SK-MEL-5 (cell line): ENCODE measurements around the gene HEXD. TPM values are rescaled to one million over a fixed set of nuclear protein-coding genes. Genes with fewer than 3 reads are reported as not detected.
"Not testable (repeated sequence)": the region's sequence is repeated elsewhere in the genome, so short reads cannot be mapped to it uniquely, and the experiment has no call there.

Experiments
- DNase-seq: peaks from one replicate; pipeline ENCODE4 v3.0.0-alpha.2; 2016; ENCODE audit warnings: low read depth, low spot score
- in situ Hi-C: cut with HindIII; loops from 2 replicates; pipeline ENCODE4 v1.10.0; 2016; ENCODE audit warnings: low sequenced_read_pairs, high pct_unique_total_duplicates, low pct_unique_long_range_greater_than_20kb
- total RNA-seq: library from RNA; depleted of rRNA; stranded (reverse); fragments of >200 nt; shearing (Covaris generic); gene quantifications from 2 replicates; pipeline ENCODE4 v1.2.3, GENCODE V29; 2014

The HEXD gene
- total RNA-seq, 1 experiment from 2014 or later, result 4.4 TPM

- in situ Hi-C loops, result no loop called here
- DNase-seq, result no peak
These were observed 9.7 kb upstream of the HEXD start for GRCh38 chr17:82408288-82408937.

DNA sequence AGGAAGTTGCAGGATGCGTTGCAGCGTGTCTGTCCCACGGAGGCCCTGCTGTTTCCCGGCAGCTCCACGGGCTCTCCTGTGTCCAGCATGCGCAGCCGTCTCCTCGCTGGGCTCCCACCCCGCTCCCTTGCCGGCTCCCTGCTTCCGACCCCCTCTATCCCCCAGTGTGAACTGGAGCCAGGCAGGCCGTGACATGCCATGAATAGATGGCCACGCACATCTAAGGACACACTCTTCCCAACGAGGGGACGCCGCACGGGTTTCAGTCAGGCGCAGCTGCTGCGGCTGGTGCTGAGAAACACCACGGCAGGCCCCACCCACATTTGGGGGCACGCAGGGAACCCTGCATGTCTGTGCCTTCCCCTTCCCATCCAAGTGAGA is 9.2 kb upstream of the HEXD start:
- DNase-seq, result no peak
- in situ Hi-C loops, result no loop called here

DNA sequence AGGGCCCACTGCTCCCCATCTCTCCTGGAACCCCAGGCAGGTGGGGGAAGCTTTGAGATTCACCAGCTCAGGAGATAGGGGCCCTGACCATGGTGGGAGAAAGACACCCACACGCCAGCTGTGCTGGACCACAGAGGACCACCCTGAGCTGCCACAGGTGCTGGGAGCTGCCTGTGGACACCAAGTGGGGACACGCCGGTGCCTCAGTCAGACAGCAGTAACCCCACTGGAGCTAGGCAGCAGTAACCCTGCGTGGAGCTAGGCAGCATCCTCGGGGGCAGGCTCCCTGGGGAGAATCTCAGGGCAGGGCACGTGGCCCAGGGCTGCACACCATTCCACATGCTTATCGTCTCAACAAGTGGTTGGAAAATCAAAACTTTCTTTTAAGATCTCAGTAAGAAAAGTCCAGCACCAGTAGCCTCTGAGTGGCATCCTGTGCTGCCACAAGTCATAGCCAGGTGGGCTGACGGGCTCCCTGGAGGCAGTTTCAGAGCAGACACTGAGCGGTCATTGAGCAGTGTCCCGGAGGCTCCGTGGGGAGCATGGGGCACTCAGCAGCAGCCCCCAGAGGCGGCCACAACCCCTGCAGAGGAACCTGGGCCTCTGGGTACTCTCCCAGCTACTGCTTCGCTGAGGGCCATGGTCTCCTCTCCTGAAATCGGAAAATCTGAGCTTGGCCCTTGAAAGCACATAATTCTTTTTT is 8.0 kb upstream of the HEXD start:
- in situ Hi-C loops, result no loop called here
- DNase-seq, result no peak

- no peak for DNase-seq
- in situ Hi-C loops, result no loop called here
These were observed 6.6 kb upstream of the HEXD start for GRCh38 chr17:82411396-82412053.

GRCh38 chr17:82412081-82412480 is 6.1 kb upstream of the HEXD start:
- in situ Hi-C loops, DNase-seq: not testable (repeated sequence)

- DNase-seq, result no peak
These were observed 5.3 kb upstream of the HEXD start for GRCh38 chr17:82412535-82413520.

DNA sequence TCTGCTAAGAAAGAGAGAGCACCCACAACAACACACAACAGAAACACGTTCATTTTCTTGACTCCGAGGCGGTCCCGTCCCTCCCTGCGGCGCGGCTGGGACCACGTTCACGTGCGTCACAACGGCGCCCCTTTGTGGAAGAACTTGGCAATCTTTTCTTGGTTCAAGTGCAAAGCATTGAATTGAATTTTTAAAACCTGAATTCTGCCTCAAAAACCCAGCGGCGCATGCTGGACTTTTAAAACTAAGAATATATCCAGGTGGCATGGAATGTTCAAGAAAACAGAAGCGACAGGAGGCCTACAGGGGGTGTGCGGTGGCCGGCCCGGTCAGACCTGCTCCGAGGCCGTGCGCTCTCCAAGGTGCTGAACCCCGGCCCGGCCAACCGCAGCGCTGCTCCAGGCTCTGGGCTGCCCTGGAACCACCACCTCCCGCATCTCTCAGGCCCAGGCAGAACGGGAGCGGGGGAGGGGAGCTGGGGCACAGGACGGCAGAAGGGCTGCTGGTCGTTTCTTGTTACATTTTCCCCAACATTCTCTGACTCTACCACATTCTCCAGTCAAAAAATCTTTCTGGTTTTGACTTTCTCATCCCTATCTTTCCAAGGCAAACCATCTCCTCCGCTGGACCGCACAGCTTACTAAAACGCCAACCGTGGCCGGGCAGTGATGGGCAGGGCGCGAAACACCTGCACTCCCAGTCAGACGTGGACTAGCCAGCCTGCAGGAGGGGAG is 3.4 kb upstream of the HEXD start:
- in situ Hi-C loops, result no loop called here
- peak; percentile 65 for DNase-seq

More at GRCh38 chr17:82412535-82413520, 5.3 kb upstream of the HEXD start:
- in situ Hi-C loops, result no loop called here

DNA sequence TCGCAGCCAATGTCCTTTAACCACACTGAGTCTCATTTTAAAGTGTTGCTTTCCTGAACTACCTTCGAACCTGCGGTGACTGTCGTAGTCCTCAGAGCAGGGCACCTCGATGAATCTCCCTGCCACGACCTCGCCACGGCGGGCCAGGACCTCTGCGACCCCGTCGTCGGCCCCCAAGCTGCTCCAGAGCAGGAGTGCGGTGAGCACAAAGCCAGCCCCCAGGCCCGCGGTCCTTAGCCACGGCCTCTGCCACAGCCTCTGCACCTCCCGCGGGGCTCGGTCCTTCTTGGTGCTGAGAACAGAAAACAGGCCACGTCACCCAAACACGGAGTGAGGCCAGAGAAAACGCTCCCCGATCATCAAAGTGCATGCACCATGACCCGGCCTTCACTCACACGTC is 2.8 kb upstream of the HEXD start:
- in situ Hi-C loops, result no loop called here
- DNase-seq, result no peak

- in situ Hi-C loops, result no loop called here
These were observed 2.4 kb upstream of the HEXD start for GRCh38 chr17:82415786-82416185.

GRCh38 chr17:82416264-82416663 is 1.9 kb upstream of the HEXD start:
- DNase-seq, result no peak
- in situ Hi-C loops, result no loop called here

More at GRCh38 chr17:82415786-82416185, 2.4 kb upstream of the HEXD start:
- DNase-seq, result no peak

- peak; percentile 13 for DNase-seq
- in situ Hi-C loops, result no loop called here
These were observed 1.4 kb upstream of the HEXD start for GRCh38 chr17:82416771-82417170.

DNA sequence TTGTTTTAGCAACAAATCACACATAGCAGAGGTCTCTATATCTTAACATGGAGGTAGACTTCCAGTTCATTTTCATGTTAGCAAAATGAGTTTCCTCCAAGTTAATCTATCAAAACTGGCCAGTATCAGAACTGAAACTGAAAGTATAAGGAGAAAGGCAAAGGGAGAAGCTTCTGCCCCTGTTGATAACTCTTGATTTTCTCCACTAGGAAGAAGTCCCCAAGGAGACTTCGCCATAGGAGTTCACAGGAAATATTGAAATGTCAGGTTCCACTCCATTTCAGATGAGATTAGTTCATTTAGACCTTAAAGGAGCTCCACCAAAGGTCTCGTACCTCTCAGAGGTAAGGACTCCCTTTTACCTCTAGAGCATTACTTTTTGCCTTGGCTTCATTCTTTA is 1.4 kb downstream of the HEXD start:
- DNase-seq, result no peak
- in situ Hi-C loops, result no loop called here

GRCh38 chr17:82424001-82424862 is 6.1 kb downstream of the HEXD start:
- in situ Hi-C loops, result no loop called here
- DNase-seq, result peak; percentile 45

- no peak for DNase-seq
- in situ Hi-C loops, result no loop called here
These were observed 6.7 kb downstream of the HEXD start for GRCh38 chr17:82424863-82425159.

GRCh38 chr17:82428546-82428945 is 10.4 kb downstream of the HEXD start:
- in situ Hi-C loops, result no loop called here
- no peak for DNase-seq

- no peak for DNase-seq
- in situ Hi-C loops, result no loop called here
These were observed 11.7 kb downstream of the HEXD start for GRCh38 chr17:82429824-82430223.
